Left hindlimb (tissue), 1 donor: ENCODE measurements around the gene TRMT2A.
"Not testable (repeated sequence)": the region's sequence is repeated elsewhere in the genome, so short reads cannot be mapped to it uniquely, and the experiment has no call there.

Experiments
- DNase-seq: peaks from one replicate; pipeline ENCODE4 v3.0.0-alpha.2; 2018

TRMT2A gene, protein sequence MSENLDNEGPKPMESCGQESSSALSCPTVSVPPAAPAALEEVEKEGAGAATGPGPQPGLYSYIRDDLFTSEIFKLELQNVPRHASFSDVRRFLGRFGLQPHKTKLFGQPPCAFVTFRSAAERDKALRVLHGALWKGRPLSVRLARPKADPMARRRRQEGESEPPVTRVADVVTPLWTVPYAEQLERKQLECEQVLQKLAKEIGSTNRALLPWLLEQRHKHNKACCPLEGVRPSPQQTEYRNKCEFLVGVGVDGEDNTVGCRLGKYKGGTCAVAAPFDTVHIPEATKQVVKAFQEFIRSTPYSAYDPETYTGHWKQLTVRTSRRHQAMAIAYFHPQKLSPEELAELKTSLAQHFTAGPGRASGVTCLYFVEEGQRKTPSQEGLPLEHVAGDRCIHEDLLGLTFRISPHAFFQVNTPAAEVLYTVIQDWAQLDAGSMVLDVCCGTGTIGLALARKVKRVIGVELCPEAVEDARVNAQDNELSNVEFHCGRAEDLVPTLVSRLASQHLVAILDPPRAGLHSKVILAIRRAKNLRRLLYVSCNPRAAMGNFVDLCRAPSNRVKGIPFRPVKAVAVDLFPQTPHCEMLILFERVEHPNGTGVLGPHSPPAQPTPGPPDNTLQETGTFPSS

DNA sequence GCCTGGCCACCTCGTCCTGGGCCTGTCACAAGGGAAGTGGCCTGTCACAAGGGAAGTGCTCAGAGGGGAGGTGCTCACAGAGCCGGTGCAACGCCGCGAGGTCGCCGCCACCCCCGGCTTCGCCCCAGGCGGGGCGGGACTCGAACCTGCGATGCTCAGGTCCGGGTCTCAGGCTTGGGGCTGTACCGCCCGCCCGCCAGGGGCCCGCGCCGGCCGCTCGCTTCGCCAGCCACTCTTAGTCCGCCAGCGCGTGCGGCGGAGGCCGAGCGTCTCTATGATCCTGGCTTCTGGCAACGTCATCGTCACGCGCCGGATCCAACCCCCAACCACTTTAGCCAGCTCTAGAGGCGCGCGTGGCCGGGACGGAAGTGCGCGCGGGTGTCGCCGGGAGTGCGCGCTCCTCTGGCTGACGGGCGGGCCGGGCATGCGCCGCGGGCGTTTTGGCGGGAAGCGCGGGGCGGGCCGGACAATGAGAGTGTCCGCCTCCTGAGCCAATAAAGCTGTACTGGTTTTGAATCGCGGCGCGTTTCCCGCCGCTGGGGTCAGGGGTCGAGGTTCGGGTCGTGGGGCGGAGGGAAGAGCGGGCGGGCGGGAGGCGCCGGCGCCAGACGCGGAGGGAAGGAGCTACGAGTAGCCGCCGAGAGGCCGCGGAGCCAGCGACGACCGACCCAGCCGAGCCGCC is at the start of gene TRMT2A:
TSS of gene TRMT2A (minus strand) at position 276 of the 682 bp plus-strand sequence. CDS start 320 bp downstream, outside the sequence.
- DNase-seq = peak; percentile 98

DNA sequence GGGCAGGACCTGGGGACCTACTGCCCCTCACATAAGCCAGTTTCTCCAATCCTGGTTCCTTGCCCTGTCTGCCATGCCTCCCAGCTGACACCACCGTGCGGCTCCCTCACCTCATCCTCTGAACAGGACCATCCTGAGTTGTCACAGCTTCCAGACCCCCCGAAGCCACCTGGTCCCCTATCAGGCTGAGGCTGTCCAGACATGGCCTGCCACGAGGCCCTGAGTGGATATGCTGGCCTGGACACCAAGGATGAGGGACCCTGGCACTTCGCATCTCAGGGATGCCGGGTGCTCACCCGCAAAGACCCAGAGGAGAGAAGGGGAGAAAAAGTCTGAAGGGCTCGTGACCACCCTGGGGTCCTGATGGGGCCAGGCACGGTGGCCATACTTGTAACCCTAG is 49.7 kb upstream of the TRMT2A start:
- DNase-seq = no peak

DNA sequence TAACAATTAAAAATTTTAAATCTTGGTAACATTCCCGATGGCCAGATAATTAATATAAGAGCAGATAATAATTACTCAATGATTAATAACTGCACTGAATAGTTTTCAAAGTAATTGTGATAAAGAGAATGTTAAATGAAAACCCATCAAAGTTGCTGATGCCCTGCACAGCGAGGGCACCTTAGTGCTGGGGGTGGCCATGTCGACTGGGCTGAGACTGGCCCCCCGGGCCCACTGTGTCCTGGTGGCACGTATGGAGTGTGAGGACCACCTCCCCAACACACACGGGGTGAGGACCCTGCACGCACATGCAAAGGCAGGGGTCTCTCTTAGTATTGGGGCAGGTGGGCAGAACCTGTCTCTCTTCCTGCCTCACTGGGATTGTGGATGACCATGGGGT is 48.9 kb upstream of the TRMT2A start:
- no peak for DNase-seq

DNA sequence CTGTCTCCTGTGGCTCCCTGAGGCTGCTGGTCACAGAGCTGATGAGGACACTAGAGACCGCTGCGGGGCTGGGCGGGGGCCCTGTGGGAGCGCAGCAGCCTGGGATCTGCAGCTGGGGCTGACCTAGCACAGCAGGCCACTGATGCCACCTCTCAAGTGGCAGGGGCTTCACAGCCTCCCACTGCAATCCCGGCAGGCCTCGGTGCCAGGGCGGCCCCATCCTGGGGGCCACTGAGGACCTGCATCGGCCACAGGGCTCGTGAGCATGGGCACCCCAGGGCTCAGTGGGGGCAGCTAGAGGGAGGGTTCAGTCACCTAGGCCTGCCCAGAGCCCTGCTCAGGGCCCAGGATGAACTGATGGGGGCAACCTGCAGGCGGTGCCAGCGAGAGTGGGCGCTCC is 48.4 kb upstream of the TRMT2A start:
- no peak for DNase-seq

DNA sequence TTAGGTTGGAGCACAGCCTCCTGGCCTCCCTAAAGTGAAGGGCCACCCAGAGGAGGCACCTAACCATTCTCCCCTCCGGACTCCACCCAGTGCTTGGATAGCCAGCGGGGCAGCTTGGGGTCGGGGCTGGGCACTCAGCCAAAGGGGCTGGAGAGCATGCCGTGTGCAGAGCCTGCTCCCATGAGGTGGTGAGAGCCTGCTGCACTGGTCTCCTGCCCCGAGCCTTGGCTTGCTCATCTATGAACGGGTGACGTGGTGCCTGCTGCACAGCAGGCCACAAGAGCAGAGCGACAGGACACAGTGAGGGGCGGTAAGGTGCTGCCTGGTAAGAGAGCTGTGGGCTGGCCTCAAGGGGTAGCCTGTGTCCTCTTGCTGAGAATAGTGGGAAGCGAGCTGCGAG is 47.8 kb upstream of the TRMT2A start:
- DNase-seq = no peak

DNA sequence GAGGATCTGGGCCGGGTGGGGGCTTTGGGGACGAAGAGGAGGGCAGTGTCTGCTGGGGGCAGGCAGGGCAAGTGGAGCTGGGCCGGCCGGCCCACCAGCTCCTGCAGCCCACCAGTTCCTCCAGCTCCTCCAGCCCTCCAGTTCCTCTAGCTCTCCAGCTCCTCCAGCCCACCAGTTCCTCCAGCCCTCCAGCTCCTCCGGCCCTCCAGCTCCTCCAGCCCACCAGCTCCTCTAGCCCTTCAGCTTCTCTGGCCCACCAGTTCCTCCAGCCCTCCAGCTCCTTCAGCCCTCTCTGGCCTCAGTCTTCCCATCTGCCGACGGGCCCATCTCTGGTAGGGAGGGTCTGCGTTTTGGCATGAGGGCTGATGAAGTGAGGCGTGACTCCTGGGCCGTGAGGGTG is 43.0 kb upstream of the TRMT2A start:
- no peak for DNase-seq

DNA sequence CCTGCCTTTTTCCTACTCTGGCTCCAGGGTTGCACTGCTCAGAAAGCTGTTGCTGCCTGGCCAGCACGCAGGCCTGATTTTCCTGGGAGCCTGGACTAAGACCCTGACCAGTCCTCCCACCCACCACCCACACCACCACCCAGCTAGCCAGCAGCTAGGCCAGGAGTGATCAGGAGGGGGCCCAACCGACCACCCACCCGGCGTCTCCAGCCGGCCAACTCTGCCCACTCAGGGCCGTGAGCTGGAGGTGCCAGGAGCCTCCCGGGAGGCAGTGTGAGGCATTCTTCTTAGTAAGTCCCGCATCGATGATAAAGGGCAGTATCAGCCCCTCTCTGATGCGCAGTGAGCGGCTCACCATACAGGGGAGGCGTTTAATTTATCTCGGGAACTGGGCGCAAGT is 42.5 kb upstream of the TRMT2A start:
- DNase-seq = not testable (repeated sequence)

DNA sequence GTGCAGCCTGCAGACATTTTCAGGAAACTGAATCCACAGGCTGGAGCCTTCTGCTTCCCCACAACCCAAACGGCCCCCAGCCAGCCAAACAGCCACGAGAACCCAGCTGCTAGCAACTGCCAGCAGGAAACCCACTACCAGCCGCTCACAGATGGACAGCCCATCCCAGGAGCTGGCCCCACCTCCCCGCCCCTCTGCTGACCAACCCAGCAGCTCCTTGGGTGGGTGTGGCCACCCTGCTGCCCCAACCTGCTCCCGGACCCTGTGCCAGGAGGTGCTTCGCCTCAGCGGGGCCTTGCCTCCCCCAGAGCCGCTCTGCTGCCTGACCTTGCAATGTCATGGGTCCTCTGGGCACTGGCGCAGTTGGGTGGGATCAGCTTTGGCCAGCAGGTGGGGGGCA is 42.0 kb upstream of the TRMT2A start:
- DNase-seq = no peak

DNA sequence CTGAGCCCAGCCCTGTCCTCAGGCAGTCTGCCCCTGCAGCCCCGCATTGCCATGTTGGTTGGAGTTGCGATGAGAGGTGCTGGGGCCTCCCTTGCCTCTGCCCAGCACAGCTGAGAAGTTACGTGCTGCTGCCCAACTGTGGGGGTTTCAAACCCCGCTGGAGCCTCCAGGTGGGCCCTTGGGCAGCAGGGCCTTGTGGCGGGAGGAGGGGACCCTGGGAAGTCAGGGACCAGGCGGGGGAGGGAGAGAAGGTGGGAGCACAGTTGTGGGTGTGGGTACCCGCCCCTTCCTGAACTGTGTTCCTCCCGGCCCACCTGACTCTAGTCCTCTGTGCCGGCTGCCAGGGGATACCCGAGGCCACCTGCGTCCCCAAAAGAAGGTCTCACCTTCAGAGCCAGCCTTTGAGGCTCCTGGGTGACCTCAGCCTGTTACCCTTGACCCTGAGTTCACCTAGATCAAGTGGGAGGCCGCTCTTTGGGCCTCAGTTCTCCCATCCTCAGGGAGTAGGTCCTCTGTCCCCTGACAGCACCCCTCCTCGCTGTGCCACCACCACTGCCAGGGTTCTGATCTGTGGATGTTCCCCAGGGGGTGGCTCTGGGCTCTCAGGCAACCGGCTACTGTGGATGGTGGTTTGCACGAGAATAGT is 41.5 kb upstream of the TRMT2A start:
- DNase-seq = no peak

DNA sequence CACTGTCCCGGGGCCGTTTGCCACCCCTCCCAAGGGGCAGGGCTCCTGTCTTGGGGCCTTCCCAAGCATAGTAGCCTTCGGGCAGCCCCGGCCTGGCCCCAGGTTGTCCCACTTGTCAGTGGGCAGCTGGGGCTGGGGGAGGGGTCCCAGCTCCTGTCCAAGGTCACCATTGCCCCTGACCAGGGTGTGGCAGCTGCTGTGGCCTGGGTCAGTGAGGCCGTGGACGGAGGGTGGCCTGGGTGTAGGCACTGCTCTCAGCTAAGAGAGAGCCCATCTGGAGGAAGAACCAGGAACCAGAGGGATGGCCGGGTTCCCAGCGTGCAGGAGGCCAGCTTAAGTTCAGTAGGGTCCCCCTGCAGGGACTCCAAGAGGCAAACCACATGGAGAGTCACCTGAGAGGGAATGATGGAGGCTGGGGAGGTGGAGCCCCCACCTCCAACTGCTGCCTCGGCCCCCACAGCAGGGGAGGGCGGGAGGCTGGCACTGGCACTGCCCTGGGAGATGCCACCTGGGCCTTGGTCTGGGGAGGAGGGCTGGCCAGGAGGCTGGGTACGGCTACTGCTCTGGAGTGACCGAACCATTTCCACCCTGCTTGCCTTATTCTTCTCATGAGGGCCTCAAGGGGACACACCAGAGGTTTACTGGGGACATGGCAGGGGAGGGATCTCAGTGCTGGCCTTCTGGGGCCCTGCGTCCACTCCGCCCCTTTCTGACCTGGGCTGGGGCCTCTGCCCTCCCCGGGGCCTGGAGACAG is 40.6 kb upstream of the TRMT2A start:
- DNase-seq = no peak

DNA sequence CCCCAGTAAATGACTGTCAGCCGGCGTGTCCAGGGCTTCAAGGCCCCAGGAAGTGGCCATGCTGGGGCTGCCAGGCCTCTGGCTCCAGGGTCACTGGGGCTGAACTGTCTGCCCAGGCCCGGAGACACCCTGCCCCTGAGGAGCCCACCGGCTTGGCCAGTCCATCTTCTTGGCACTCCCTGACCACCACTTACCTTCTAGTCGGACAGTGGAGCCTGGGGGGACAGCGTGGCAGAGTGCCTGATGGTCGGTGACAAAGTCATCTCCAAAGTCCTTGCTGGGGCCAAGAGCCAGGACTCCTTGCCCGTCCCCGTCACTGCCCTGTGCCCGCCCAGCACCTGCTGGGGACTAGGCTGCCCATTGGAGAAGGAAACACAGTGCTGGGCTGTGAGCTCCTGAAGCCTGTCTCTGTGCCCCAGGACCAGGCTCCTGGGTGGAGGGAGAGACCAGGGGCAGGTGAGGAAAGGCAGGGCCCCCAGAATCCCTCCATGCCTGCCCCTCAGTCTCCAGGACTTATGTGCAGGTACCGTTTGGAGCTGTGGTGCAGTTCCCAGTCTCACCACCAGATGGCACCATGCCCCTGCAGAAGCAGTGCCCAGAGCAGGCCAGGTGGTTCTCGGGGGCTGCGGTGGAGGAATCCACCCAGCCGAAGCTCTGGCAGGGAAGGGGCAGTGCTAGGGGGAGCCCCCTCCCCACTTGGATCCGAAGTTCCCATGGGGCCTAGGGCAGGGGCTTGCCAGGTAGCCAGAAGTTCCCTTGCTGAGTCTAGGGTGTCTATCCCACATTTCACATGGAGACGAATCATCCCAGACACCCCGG is 39.8 kb upstream of the TRMT2A start:
- DNase-seq = peak; percentile 91

DNA sequence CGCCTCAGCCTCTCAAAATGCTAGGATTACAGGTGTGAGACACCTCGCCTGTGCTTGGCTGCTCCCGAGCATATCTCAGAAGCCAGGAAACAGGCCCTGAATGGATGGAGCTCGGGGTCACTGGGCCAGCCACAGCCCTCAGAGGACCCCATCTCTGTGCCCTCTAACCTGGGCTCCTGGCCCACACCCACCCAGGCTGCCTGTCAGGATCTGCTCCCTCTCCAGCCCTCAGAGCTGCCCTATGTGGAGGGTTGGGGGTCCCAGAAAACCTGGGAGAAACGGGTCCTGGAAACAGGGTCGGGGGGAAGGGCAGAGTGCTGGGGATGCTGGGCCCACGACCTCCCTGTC is 39.0 kb upstream of the TRMT2A start:
- no peak for DNase-seq

DNA sequence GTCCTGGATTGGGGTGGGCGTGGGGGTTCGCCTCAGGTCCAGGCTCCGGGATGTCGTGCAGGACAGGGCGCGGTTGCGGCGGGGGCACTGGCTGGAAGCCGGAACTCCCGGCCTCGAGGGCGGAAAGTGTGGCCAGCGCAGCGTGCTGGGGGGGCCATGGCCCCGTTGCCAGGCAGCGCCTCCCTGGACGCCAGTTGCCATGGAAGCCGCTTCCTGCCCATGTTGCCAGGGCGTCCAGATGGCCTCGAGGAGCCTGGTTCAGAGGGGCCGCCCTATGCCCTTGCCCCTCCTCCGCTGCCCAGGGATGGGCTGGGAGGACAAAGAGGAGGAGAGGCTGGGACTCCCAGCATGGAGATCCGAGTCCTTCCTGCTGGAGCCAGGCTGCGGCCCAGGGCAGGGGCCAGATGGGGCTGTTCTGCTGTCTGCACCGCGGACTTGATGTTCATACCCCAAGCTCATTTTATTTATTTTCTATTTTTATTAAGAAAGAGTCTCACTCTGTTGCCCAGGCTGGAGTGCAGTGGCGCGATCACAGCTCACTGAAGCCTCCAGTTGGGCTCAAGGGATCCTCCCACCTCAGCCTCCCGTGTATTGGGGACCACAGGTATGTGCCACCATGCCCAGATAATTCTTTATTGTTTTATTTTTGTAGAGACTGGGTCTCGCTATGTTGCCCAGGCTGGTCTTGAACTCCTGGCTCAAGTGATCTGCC is 38.5 kb upstream of the TRMT2A start:
- DNase-seq = peak; percentile 69

DNA sequence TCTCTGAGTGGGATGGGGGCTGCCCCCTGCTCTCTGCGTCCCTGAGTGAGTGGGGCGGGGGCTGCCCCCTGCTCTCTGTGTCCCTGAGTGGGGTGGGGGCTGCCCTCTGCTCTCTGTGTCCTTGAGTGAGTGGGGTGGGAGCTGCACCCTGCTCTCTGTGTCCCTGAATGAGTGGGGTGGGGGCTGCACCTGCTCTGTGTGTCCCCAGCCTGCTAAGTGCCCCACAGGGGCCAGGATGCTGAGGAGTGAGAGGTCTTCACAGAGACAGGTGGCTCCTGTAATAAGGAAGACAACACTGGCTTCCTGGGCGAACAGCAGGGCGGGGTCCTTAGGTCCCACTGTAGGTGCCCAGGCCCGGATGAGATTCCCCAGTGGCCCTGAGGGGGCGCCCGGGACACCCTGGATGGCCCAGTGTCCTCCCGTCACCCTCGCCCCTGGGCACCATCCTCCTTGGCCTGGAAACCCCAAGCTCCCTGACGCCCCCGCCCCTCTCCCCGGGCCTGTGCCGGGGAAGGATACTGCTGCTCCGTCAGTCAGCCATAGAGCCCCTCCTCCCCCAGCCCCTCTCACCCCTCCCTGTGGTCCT is 37.7 kb upstream of the TRMT2A start:
- DNase-seq = no peak

DNA sequence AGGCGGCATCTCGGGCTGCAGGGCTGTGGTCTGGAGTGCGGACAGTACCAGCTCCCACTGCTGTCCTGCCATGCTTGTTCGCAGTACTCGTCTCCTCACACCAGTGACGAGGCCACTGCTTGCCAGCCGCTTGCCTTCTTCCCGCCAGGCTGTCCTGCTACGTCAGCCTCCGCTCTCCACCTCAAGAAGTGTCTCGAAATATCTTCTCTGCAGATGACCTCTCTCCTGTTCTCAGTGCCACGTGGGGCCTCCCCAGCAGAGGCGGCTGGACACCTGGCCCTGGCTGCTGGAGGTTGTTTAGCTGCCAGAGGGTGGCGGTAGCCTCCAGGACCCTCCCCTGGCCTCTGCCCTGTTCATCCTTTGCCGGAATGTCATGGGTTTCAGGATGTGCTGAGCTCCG is 36.9 kb upstream of the TRMT2A start:
- no peak for DNase-seq

DNA sequence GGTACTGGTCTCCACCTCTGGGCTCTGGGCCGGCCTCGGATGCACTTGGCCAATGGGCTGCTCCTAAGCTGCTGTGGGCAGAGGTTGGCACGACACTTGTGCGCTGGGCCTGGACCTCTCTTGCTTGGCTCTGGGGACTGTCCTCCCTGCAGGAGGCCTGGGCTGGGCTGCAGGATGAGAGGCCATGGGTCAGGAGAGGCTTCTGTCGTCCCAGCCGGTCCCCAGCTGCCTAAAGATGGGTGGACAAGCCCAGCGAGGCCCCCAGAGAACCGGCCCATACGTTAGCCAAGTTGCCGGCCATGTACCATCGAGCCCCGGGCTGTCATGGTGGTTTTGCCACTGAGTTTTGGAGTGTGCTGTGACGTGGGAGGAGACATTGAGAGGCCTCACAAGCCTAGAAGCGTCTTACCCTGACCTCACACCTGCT is 35.5 kb upstream of the TRMT2A start:
- DNase-seq = no peak

DNA sequence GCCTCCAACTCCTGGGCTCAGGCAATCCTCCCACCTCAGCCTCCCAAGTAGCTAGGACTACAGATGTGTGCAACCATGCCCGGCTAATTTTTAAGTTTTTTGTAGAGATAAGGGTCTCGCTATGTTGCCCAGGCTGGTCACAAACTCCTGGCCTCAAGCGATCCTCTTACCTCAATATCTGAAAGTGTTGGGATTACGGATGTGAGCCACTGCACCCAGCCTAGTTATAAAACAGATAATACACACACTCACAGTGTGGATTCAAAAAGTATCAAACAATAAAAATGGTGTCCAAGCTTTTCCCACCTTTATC is 34.2 kb upstream of the TRMT2A start:
- no peak for DNase-seq

DNA sequence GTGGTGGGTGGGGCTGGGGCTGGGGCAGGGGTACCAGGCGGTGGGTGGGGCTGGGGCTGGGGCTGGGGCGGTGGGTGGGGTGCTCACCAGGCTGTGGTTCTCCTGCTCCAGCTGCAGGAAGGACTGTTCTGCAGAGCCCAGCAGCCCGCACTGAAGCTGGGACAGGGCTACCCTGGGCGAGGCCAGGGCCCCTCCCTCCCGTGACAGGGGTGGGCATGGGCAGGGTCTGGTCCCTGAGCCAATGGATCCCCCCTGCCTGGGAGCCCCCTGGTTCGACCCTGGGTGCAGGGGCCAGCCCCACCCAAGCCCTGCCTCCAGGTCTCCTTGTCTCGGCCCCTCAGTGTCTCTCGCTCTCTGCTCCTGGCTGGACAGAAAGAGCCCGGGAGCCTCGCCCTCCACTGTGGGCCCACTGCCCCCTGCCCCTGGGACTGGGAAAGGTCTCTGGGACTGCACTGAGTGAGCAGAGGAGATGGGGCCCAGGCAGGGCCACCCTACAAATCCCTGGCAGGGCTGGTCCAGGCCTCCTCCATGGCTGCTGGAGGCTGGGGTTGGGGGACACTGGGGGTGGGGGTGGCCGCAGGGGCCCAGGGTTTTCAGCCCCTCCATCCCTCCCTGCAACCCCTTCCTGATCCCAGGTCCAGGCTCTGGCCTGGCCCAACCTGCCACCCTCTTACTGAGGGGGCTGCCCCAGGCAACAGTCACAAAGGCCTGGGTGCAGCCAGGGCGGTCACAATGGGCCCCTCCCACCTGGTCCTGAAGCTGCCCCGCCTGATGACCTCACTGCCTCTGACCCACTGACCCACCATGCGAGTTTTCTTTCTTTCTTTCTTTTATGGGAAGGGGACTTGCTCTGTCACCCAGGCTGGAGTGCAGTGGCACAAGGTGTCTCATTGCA is 33.6 kb upstream of the TRMT2A start, which contains the start of gene CCDC188:
TSS of gene CCDC188 (minus strand) at position 675 of the 895 bp plus-strand sequence. CDS start at position 606, 69 bp downstream.
- no peak for DNase-seq
